SW480 (cell line): ENCODE measurements around the gene TCAP.

Experiments
- DNase-seq: peaks from one replicate; pipeline ENCODE4 v3.0.0-alpha.2; 2016; ENCODE audit warnings: low spot score

The TCAP gene

DNA sequence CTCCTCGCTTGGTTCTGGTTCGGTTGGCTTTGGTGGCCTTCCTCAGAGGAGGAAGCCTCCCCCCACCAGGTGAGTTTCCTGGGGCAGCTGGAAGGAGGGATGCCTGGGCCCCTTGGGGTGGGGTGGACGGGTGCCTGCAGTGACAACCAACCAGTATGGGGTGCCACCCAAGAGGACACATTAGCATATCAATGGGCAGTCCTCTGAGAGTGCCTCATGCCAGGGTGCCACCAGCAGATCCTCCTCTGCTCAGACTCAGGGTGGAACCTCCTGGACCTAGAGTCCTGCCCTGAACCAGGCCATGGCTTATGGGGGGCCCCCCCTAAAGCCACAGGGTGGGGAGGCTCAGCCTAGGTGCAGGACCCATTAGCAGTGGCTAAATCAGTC lies 35.7 kb upstream of the TCAP start:
- no peak for DNase-seq

- no peak for DNase-seq
Measured at GRCh38 chr17:39629898-39630297, 35.3 kb upstream of the TCAP start.

GRCh38 chr17:39631403-39631802 lies 33.7 kb upstream of the TCAP start:
- DNase-seq = no peak

DNA sequence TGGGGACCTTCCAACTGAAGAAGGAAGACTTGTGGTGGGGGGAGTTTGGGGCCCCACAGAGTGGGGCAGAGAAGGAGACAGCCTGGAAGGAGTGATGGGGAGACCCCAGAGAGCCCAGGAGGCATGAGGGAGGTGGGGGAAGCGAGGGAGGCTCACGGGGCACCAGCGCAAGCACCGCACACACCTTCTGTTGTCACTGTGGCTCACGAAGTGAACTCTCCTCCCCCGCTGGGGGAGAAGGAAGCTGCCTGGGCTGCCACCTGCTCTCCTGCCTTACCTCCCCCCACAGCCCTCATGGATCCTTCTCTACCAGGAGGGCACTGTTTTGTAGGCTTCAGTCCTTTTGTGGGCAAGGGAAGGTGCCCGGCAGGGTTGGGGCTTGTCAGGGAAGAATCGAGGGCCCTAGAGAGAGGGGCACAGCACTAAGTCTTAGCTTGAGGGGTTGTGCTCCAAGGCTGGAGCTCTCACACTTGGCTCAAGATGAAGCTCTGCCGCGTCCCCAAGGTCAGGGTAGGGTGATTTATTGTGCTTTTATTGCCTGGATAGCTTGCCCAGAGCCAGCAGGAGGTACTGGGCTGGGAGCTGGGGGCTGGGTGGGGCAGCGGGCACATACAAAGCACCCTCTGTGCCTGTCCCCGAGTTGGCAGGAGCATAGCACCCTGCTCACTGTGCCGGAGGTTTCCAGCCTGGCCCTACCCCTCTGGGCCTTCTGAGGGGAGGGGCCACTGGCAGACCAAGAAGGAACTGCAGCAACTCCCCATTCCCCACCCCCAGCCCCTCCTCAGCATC lies 32.8 kb upstream of the TCAP start:
- DNase-seq = peak; percentile 29

- DNase-seq = no peak
Measured at GRCh38 chr17:39633570-39634183, 31.5 kb upstream of the TCAP start.

- DNase-seq = peak; percentile 47
Measured at GRCh38 chr17:39634384-39634871, 30.7 kb upstream of the TCAP start.

DNA sequence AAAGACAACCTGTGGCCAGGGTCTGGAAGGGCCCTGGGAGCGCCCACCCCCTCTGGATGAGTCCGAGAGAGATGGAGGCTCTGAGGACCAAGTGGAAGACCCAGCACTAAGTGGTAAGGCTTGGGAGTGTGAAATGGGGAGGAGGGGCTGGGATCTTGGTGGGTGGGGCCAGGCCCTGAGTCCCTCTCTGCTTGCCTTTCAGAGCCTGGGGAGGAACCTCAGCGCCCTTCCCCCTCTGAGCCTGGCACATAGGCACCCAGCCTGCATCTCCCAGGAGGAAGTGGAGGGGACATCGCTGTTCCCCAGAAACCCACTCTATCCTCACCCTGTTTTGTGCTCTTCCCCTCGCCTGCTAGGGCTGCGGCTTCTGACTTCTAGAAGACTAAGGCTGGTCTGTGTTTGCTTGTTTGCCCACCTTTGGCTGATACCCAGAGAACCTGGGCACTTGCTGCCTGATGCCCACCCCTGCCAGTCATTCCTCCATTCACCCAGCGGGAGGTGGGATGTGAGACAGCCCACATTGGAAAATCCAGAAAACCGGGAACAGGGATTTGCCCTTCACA lies 29.5 kb upstream of the TCAP start:
- DNase-seq = no peak

DNA sequence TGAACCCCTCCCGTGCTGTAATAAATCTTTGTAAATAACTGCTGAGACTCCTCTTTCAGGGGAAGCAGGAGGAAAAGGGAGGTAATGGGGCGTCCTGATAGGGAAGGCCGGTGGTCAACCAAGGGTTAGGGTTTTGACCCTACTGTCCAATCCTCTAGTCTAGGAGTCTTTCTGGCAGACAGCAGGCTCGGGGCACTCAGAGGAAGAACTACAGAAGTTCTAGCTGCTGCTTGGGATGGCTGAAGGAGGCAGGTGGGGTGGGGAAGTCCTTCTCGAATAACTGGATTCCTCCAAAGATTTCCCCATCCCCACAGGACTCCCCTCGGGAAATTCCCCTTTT lies 28.6 kb upstream of the TCAP start:
- no peak for DNase-seq

- DNase-seq = peak; percentile 75
Measured at GRCh38 chr17:39636927-39637736, 28.0 kb upstream of the TCAP start, which contains the start of gene STARD3. Gene STARD3 (plus strand): TSS chr17:39637144. CDS start chr17:39653532, 16,388 bp downstream.

- no peak for DNase-seq
Measured at GRCh38 chr17:39638317-39638716, 26.8 kb upstream of the TCAP start.

- DNase-seq = no peak
Measured at GRCh38 chr17:39639043-39639442, 26.1 kb upstream of the TCAP start.

DNA sequence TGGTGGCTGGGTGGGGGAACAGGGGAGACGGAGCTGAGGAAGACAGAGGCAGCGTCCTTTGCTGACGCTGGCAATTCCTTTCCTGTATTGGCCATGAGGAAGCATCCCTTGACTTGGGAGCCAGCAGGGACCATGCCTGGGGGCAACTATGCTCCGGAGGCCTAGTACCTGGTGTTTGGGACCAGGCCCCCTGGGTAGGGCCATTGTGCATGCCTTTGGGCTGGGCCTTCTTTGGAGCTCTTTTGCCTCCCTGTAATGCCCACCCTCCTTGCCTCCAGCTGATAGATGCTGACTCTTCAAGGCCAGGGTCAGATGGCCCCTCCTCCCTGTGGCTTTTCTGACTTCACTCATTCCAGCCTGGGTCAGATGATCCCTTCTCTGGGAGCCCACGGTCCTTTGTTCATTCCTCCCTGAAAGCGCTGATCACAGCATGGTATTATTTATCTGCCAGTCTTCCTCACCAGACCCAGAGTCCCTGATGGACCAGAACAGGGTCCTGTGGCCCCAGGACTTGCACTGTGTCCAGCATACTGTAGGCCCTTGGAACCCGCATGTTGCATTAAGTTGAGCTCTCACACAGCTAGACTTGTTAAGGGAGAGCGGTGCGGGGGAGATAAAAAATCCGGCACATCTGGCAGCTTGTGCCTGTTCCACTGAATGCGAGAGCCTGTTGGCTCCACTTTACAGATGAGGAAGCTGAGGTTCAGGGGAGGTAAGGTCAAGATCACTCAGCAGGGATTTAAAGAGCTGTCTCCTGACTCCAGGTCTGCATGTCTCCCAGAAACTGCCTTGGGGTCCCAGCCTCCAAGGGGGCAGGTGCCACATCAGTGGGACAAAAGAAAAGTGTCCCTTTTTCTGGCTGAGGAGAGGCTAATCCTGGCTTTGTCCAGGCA lies 25.3 kb upstream of the TCAP start:
- DNase-seq = no peak

- DNase-seq = no peak
Measured at GRCh38 chr17:39640591-39641031, 24.5 kb upstream of the TCAP start.

DNA sequence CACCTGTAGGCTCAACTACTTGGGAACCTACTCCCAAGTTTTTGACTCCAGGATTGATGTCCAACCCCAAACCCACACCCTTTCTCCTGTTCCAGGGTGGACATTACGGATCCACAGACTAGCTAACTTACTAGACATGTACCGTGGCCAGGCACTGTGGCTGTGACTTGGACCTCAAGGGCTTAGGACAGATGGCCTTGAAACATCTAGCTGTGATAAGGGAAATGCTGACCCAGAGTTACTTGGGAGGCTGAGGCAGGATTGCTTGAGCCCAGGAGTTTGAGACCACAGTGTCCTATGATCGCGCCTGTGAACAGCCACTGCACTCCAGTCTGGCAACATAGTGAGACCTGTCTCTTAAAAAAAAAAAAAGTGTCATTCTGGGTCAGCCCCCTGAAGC lies 24.1 kb upstream of the TCAP start:
- DNase-seq = no peak

DNA sequence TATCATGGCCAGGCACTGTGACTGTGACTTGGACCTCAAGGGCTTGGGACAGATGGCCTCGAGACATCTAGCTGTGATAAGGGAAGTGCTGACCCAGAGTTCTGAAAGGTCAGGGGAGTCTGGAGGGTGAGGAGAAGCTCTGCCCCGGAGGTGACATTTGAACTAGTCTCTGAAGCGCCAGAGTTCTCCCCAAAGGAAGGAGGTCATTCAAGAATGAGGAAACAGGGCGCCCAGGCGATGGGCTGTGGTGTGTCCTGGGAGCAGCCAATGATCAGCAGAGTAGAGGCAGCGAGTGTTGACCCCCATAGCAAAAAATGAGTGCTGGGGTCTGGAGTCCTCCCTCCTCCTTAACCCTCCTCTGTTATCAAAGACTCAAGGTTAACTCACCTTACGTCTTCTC lies 23.3 kb upstream of the TCAP start:
- DNase-seq = no peak

- DNase-seq = no peak
Measured at GRCh38 chr17:39642291-39643074, 22.7 kb upstream of the TCAP start.

- DNase-seq = no peak
Measured at GRCh38 chr17:39643271-39643670, 21.9 kb upstream of the TCAP start.

GRCh38 chr17:39647256-39647655 lies 17.9 kb upstream of the TCAP start:
- DNase-seq = no peak

- DNase-seq = no peak
Measured at GRCh38 chr17:39648616-39649366, 16.4 kb upstream of the TCAP start.

DNA sequence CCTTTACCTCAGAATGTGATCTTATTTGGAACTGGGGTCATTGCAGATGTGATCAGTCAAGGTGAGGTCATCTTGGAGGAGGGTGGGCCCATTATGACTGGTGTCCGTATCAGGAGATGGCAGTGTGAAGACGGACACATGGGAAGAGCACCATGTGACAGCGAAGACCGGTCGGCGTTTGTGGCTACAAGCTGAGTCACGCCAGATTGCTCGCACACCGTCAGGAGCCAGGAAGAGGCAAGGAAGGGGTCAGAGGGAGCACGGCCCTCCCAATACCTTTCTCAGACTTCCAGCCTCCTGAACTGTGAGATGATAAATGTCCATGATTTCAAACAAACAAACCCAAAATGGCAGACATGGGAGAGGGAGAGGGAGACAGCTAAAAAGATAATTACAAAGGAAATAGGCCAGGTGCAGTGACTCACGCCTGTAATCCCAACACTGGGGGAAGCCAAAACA lies 15.0 kb upstream of the TCAP start:
- DNase-seq = no peak
